Memory B cell (primary cell): ENCODE results near the gene DPP6.

ENCODE experiments used
- ATAC-seq: fragments of 150-1000 bp; cut with Tn5 transposase; 2 replicates; pipeline ENCODE4 v1.10.0; 2021; ENCODE audit warnings: low read depth, mild to moderate bottlenecking, moderate library complexity
- DNase-seq, 2 donors: peaks; one replicate each; pipeline ENCODE4 v3.0.0; 2022; ENCODE audit warnings: low spot score in 2 of 2
- H3K27ac Mint-ChIP-seq: one replicate; pipeline ENCODE4 v1.8.0; 2022; ENCODE audit warnings: mild to moderate bottlenecking, moderate library complexity, mixed read lengths
- H3K27me3 Mint-ChIP-seq: one replicate; pipeline ENCODE4 v1.8.0; 2022; ENCODE audit warnings: mixed read lengths
- H3K36me3 Mint-ChIP-seq: one replicate; pipeline ENCODE4 v1.8.0; 2022; ENCODE audit warnings: mild to moderate bottlenecking, mixed read lengths
- H3K4me1 Mint-ChIP-seq: one replicate; pipeline ENCODE4 v1.8.0; 2022; ENCODE audit warnings: mixed read lengths
- H3K4me3 Mint-ChIP-seq: one replicate; pipeline ENCODE4 v1.8.0; 2022; ENCODE audit warnings: mild to moderate bottlenecking, moderate library complexity, mixed read lengths
- H3K9me3 Mint-ChIP-seq: one replicate; pipeline ENCODE4 v1.8.0; 2022; ENCODE audit warnings: mixed read lengths

DPP6 gene

DNA sequence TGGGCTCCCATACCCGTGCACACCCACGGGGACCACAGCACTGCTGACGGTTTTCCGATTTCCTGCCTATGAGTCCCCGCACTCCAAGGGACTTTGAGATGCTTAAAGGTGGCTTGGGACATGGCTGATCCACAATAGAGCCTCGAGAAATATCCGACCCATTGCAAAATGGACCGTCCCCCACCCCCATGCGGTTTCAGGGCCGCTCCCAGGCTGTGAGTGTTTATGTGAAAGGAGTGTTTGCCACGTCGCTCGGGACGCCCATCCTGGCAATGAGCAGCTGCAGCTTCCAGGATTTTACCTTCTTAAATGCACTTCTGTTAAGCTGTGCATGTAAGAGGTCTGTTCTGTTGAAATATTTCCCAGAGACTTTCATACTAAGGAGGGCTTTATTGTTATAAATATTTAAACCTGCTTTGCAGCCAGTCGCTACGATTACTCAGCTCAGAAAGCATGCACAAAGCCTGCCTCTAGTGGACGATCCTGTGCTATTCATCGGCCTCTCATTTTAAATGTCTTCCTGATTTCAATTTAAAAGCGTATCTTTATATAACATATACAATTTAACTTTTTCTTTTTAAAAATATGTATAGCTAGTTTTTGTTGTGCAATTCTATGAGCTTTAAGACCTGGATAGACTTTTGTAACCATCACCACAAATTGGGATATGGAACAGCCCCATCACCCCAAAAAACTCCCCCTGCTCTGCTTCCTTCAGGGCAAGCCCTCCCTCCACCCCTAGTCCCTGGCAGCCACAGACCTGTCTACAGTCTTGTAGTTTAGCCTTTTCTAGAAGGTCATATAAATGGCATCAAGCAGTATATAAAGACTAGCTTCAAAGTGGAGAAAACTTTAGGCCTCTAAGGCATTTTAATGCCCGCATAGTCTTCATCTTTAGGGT lies 532.4 kb downstream of the DPP6 start:
- Mint-ChIP-seq H3K27ac (no peak overlapping the region), H3K9me3 (peaks cover 6% of the 10 kb centered on the region), H3K27me3 (no peaks in the 10 kb centered on the region), H3K4me1 (no peaks in the 10 kb centered on the region), H3K36me3 (no peaks in the 10 kb centered on the region), H3K4me3 (no peak overlapping the region)
- ATAC-seq = no peak
- no peak for DNase-seq

DNA sequence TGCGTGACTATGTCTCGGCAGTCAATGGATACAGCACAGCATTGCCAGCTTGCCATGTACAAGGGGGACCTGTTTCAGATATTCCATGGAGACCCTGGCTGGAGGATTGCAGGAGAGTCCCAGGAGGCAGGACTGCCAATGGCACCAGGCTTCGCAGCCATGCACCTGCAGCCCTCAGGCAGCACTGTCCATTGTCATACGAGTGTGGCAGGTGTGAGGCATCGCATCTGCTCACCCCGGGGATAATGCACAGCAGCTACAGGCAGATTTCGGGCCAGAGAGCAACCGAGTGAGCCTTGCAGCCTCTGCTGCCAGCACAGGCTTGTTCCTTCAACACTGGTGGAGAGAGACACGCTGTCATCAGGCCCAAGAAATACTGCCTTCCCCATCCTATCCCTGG lies 535.6 kb downstream of the DPP6 start:
- H3K4me3 Mint-ChIP-seq = no peak overlapping the region
- no peaks in the 10 kb centered on the region for H3K27me3 Mint-ChIP-seq

DNA sequence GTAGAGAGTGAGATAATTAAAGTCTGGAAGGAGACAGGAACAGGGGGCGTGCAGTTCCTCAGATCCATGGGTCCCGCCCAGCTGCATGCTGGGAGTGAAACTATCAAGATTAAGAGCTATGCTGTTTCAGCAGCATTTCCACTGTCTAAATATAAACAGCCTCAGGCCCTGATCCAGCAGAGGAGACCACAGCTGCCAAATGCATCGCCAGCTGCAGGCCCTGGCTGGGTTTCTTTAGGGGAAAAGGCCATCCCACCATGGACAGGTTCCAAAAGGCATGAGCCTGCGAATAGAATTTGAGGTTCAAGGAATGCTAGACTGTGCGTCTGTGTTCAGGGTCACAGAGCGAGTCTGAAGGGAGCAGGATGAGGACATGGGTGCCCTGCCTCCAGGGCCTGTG lies 539.3 kb downstream of the DPP6 start:
- Mint-ChIP-seq H3K27ac (no peak overlapping the region), H3K27me3 (no peaks in the 10 kb centered on the region), H3K4me3 (no peak overlapping the region), H3K9me3 (no peaks in the 10 kb centered on the region), H3K36me3 (no peaks in the 10 kb centered on the region), H3K4me1 (no peaks in the 10 kb centered on the region)
- DNase-seq (no peak), ATAC-seq (no peak)

More for the DNA sequence above, 535.6 kb downstream of the DPP6 start:
- H3K36me3 Mint-ChIP-seq = no peaks in the 10 kb centered on the region
- DNase-seq (no peak), ATAC-seq (no peak)
- H3K4me1 Mint-ChIP-seq = no peaks in the 10 kb centered on the region
- peaks cover 2% of the 10 kb centered on the region for H3K9me3 Mint-ChIP-seq
- H3K27ac Mint-ChIP-seq = no peak overlapping the region

DNA sequence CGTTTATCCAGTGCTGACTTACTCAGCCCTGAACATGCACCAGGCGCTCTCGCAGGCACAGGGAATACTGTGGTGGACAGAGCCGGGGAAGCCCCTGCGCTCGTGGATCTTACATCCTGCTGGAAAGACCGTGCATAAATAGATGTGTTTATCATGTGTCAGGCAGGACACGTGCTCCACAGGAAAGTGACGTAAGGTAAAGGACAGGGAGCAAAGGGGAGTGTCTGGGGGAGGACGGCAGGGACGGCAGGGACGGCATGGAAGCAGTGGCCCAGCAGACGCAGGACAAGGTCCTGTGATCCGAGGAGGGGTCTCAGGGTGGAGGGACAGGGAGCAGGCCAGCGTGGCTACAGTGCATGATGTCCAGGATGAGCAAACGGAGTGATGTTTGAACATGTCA lies 540.2 kb downstream of the DPP6 start:
- Mint-ChIP-seq H3K36me3 (no peaks in the 10 kb centered on the region), H3K4me1 (no peaks in the 10 kb centered on the region), H3K27me3 (no peaks in the 10 kb centered on the region), H3K9me3 (peaks cover 2% of the 10 kb centered on the region), H3K27ac (no peak overlapping the region), H3K4me3 (no peak overlapping the region)
- ATAC-seq (no peak), DNase-seq (no peak)

DNA sequence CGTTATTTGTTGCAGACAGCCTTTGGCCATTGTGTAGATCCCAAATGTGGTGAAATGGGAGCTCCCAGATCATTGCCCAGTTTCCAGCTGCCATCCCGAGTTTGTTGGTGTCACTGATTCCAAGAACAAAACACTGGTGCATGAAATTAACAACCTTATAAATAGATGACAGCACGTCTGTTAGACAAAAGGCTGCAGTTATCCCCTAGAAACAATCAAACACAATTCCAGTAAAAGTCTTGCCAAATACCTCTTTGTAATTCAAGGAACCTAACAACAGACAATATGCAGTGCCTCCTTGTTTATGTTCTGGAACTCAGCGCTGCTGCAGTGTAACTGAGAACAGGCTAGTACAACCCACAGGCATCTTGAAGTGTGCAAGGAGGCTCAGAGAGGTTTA lies 546.2 kb downstream of the DPP6 start:
- no peaks in the 10 kb centered on the region for H3K4me1 Mint-ChIP-seq
- H3K4me3 Mint-ChIP-seq = no peak overlapping the region
- no peak for DNase-seq
- H3K36me3 Mint-ChIP-seq = no peaks in the 10 kb centered on the region
- peaks cover 2% of the 10 kb centered on the region for H3K9me3 Mint-ChIP-seq
- ATAC-seq = no peak
- no peak overlapping the region for H3K27ac Mint-ChIP-seq
- no peaks in the 10 kb centered on the region for H3K27me3 Mint-ChIP-seq

DNA sequence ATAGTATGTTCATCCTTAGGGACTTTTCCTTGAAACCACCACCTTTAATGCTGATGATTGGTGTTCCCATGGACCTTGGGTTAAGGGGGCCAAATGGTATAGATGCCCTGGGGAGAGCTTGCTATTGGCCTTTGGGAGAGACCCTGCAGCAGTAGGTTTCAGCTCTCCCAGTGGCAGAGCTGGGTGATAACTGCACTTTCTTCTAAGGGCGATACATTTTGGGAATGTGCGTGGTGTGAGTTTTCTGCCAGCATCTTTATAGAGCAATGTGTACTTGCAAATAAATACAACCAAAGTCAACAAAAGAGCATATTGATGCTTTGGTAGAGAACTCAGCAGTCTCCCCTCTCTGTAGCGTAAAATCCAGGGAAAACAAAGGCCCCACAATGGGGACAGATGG lies 546.7 kb downstream of the DPP6 start:
- Mint-ChIP-seq H3K27me3 (no peaks in the 10 kb centered on the region), H3K36me3 (no peaks in the 10 kb centered on the region), H3K9me3 (peaks cover 2% of the 10 kb centered on the region), H3K27ac (no peak overlapping the region), H3K4me3 (no peak overlapping the region), H3K4me1 (no peaks in the 10 kb centered on the region)
- DNase-seq (no peak), ATAC-seq (no peak)

DNA sequence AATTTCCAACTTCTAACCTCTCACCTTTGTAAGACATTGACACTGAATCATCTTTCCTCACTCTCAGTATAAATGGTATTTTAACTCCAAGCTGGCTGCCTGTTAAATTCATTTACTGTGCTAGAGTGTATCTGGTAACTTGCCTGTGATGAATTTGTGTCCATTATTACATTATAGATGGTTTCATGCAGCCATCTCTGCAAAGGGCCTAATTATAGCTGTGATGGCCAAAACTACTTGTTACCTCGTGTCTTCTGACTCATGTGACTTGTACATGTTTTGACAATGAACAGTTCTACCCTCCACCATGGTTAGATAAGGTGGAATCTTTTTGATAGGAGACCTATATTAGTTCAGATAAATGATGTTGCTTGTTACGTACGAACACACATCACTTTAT lies 558.7 kb downstream of the DPP6 start:
- Mint-ChIP-seq H3K36me3 (no peaks in the 10 kb centered on the region), H3K4me3 (no peak overlapping the region), H3K27me3 (no peaks in the 10 kb centered on the region), H3K9me3 (peaks cover 2% of the 10 kb centered on the region), H3K27ac (no peak overlapping the region), H3K4me1 (no peaks in the 10 kb centered on the region)
- DNase-seq = no peak
- no peak for ATAC-seq

DNA sequence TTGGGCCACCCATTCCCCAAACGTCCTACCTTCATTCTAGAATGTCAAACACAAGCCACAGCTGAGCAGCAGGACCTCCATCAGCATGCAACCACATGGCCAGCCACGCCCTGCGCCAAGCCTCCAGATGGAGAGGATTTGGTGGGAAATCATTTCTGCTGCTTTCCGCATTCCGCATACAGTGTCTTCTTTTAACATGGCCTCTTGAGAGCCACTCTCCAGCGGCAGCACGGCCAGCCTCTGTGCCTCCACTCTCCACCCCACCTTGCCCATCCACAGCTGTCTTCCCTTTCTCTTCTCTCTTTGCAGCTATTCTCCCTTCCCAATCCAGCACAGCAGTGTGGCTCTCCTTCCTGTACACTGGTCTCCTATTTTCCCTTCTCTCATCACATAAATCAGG lies 561.6 kb downstream of the DPP6 start:
- Mint-ChIP-seq H3K27me3 (no peaks in the 10 kb centered on the region), H3K4me1 (no peaks in the 10 kb centered on the region), H3K4me3 (no peak overlapping the region), H3K9me3 (peaks cover 3% of the 10 kb centered on the region), H3K27ac (no peak overlapping the region), H3K36me3 (no peaks in the 10 kb centered on the region)
- DNase-seq (no peak), ATAC-seq (no peak)

DNA sequence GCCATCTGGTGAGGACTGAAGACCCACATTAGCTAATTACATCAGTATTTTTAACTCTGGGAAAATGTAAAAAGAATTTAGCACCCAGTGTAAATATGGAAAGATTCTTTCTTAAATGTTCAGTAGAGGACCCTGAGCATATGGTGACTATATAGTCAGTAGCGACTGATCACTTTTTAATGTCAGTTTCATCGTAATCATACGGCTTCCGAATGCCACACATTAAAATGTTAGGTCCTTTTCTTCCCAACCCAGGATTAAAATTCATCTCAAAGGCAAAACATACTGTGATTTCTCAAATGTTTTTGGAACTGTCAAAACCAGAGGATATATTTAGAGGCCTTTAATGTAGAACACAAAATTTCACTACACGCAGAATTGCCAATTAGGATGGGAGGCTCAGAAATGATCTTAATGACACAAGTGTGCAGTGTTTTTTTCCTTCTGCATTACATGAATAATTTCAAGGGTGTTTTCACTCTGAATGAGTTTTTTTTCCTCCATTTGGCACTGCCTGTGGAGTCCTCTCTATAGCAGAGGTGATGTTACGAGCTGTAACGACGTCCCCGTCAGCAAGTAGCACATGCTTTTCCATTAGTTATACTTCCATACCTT lies 568.0 kb downstream of the DPP6 start:
- Mint-ChIP-seq H3K27me3 (no peaks in the 10 kb centered on the region), H3K9me3 (peaks cover 10% of the 10 kb centered on the region), H3K4me1 (no peaks in the 10 kb centered on the region), H3K4me3 (no peak overlapping the region), H3K36me3 (no peaks in the 10 kb centered on the region), H3K27ac (no peak overlapping the region)
- no peak for DNase-seq
- no peak for ATAC-seq

DNA sequence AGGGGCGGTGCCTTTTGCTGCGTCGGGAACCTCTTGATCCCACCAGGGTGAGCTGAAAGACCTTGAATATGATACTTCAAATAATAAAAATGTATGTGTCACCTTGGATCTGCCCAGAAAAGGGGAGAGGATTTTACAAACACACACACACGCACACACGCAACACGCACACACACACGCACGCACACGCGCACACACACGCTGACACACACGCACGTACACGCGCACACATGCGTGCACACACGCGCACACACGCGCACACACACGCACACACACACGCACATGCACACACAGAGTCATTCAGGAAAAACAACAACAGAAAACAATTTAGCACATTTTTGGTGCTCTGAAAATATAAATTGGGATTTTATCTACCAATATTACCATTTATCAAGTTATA lies 571.2 kb downstream of the DPP6 start:
- Mint-ChIP-seq H3K27me3 (no peaks in the 10 kb centered on the region), H3K36me3 (no peaks in the 10 kb centered on the region), H3K4me1 (no peaks in the 10 kb centered on the region), H3K9me3 (peaks cover 11% of the 10 kb centered on the region), H3K27ac (no peak overlapping the region), H3K4me3 (no peak overlapping the region)
- DNase-seq (no peak), ATAC-seq (no peak)

DNA sequence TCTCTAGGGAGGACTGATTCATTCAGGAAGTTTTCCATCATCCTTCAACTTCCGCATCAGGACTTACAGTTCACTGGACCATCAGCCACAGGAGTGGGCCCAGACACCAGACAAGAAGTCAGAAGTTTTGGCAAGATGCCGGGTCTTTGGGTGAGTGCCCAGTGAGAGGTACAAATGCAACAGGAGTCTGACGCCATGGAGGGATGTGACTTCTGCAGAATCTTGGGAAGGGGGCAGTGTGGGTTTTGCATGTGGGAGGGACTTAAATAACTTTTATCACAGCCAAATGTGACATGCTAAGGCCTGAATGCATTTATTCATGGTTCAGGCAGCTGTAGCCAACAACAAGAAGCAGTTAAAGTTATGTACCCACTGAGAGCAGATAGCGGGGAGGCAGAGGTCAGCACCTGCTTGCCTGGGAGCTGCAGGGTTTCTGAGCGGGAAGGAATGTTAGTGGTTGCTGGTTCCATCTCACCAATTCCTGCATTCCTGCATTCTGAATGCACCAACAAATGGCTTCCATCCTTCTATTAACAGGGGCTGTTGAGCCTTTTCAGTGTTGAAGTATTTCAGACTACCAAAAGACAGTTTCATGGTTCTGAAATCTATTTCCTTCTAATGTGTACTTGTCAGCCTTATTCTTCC lies 575.6 kb downstream of the DPP6 start:
- Mint-ChIP-seq H3K4me1 (no peaks in the 10 kb centered on the region), H3K4me3 (no peak overlapping the region), H3K36me3 (no peaks in the 10 kb centered on the region), H3K27ac (no peak overlapping the region), H3K9me3 (peaks cover 6% of the 10 kb centered on the region), H3K27me3 (no peaks in the 10 kb centered on the region)
- DNase-seq = no peak
- ATAC-seq = no peak

DNA sequence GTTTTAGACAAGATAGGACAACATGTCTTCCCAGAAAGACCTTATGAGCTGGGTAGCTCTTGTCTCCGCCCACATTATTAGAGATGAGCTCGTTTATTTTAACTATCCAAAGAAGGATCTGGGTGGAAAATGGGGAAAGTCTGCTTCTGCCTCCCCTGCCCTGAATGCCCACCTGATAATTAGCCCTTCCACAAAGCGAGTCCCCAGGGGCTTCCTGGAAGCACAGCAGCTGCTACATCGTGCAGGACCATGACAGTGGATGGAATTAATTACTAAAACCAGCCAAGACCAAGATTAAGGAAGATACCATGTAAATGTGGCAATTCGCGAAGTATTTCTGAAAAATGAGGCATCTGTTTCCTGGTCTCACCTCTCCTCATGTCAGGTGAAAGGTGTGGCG lies 576.4 kb downstream of the DPP6 start:
- no peaks in the 10 kb centered on the region for H3K4me1 Mint-ChIP-seq
- ATAC-seq = no peak
- no peak for DNase-seq
- H3K27me3 Mint-ChIP-seq = no peaks in the 10 kb centered on the region
- no peak overlapping the region for H3K27ac Mint-ChIP-seq
- no peak overlapping the region for H3K4me3 Mint-ChIP-seq
- H3K9me3 Mint-ChIP-seq = peaks cover 4% of the 10 kb centered on the region
- H3K36me3 Mint-ChIP-seq = no peaks in the 10 kb centered on the region

DNA sequence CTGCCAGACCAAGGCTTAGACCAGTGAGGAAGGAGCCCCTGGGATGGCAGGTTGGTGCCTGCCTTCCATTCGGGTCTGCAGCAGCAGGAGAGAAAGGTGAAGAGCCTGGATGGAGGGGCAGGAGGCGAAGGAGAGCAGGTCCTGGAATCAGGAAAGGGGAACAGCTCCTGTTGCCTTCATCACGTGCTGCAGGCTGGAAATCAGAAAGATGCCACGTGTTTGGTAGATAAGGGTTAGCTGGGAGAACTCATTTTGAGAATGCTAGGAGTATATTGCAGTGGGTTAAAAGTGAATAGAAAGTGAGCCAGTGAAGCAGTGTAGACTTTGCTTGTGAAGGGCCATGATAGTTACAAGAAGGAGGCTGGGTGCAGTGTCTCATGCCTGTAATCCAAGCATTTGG lies 579.0 kb downstream of the DPP6 start:
- H3K4me1 Mint-ChIP-seq = no peaks in the 10 kb centered on the region
- no peak overlapping the region for H3K27ac Mint-ChIP-seq
- ATAC-seq (no peak), DNase-seq (no peak)
- peaks cover 9% of the 10 kb centered on the region for H3K9me3 Mint-ChIP-seq
- no peaks in the 10 kb centered on the region for H3K27me3 Mint-ChIP-seq
- H3K4me3 Mint-ChIP-seq = no peak overlapping the region
- no peaks in the 10 kb centered on the region for H3K36me3 Mint-ChIP-seq

DNA sequence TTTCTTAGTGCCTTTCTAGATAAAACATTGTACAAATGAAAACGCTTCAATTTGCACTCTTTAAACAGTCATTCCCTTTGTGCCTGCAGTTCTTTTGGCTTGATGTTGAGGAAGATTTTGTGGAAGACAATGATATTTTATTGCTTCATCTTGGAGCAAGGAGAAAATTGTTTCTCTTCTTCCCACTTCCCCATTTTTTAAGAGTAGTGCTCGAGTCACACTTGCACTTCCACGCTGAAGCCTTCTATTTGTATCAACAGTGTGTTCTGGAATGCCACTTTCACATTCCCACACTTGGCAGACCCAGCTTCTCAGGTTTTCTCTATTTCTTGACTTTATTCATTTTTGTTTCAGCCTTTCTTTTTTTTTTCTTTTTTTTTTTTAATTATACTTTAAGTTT lies 581.4 kb downstream of the DPP6 start:
- Mint-ChIP-seq H3K4me1 (no peaks in the 10 kb centered on the region), H3K4me3 (no peak overlapping the region), H3K27me3 (no peaks in the 10 kb centered on the region), H3K36me3 (no peaks in the 10 kb centered on the region), H3K27ac (no peak overlapping the region), H3K9me3 (peaks cover 6% of the 10 kb centered on the region)
- no peak for DNase-seq
- ATAC-seq = no peak
